ENCODE measurements around the gene APBB1. TPM values are rescaled to one million over a fixed set of nuclear protein-coding genes. Genes with fewer than 3 reads are reported as not detected.

APBB1 gene
- total and polyA plus RNA-seq, 8 donors, result 18.8 to 60.1 (median 22.0) TPM

- H3K27ac ChIP-seq, result peak overlapping the region in 2 of 5 donors; percentile 91 to 93
- no peaks in the 10 kb centered on the region for H3K27me3 ChIP-seq
- TF ChIP-seq CTCF (IDR thresholded peaks at IDR 0.05) (no peak), EP300 (IDR thresholded peaks at IDR 0.05) (no peak), POLR2AphosphoS5 (IDR thresholded peaks at IDR 0.05) (no peak), POLR2A (IDR thresholded peaks at IDR 0.05) (no peak)
- H3K4me1 ChIP-seq, result peaks cover 28 to 50% (median 37%) of the 10 kb centered on the region in 4 donors
- H3K36me3 ChIP-seq, result peaks cover 3 to 31% (median 27%) of the 10 kb centered on the region in 4 donors
- H3K9me3 ChIP-seq, result no peaks in the 10 kb centered on the region
- peak overlapping the region; percentile 72 to 84 (median 76) for H3K4me3 ChIP-seq
- WGBS, 5 donors, result 95 to 97% (median 96%) methylated on average over 7 to 18 of the region's 18 CpGs
- no peak for DNase-seq
- intact Hi-C loops (cut with DNase I; ENCODE audit: low total_unique reads), result no loop called here
Observed at GRCh38 chr11:6391537-6392134, 27.3 kb downstream of the APBB1 start.

GRCh38 chr11:6390718-6391469 lies 28.0 kb downstream of the APBB1 start:
- Histone ChIP-seq H3K9me3 (no peaks in the 10 kb centered on the region), H3K4me1 (peaks cover 28 to 50% (median 37%) of the 10 kb centered on the region in 4 donors), H3K27me3 (no peaks in the 10 kb centered on the region), H3K4me3 (peak overlapping the region; percentile 72 to 84 (median 76)), H3K27ac (peak overlapping the region; percentile 87 to 93 (median 87)), H3K36me3 (peaks cover 3 to 28% (median 25%) of the 10 kb centered on the region in 4 donors)
- intact Hi-C loops (cut with DNase I; ENCODE audit: low total_unique reads), result no loop called here
- DNase-seq, result peak in 1 of 2 donors; percentile 26
- TF ChIP-seq POLR2AphosphoS5 (IDR thresholded peaks at IDR 0.05) (no peak), POLR2A (IDR thresholded peaks at IDR 0.05) (no peak), EP300 (IDR thresholded peaks at IDR 0.05) (no peak), CTCF (IDR thresholded peaks at IDR 0.05) (no peak)
- 33 to 42% (median 34%) methylated on average over 16 to 19 of the region's 19 CpGs for WGBS, 5 donors

GRCh38 chr11:6389905-6390717 lies 28.8 kb downstream of the APBB1 start, which contains the start of gene SMPD1:
Gene SMPD1 (plus strand): TSS chr11:6390474. CDS start chr11:6390599, 125 bp downstream.
- Histone ChIP-seq H3K4me1 (peaks cover 28 to 50% (median 37%) of the 10 kb centered on the region in 4 donors), H3K4me3 (peak within 1 kb of the TSS; percentile 72 to 84 (median 76)), H3K36me3 (peaks cover 3 to 20% (median 18%) of the 10 kb centered on the region in 4 donors), H3K27me3 (no peaks in the 10 kb centered on the region), H3K27ac (peak within 1 kb of the TSS; percentile 87 to 93 (median 87)), H3K9me3 (no peaks in the 10 kb centered on the region)
- DNase-seq, result peak; percentile 94 to 97
- WGBS, 5 donors, result 0 to 1% (median 1%) methylated on average over 19 to 63 of the region's 63 CpGs
- intact Hi-C loops (cut with DNase I; ENCODE audit: low total_unique reads), result no loop called here
- TF ChIP-seq CTCF (IDR thresholded peaks at IDR 0.05), result no peak
- TF ChIP-seq POLR2A (IDR thresholded peaks at IDR 0.05), result peak in 1 of 4 donors; percentile 22
- peak; percentile 72 to 86 (median 73) for TF ChIP-seq POLR2AphosphoS5 (IDR thresholded peaks at IDR 0.05)
- TF ChIP-seq EP300 (IDR thresholded peaks at IDR 0.05), result no peak

GRCh38 chr11:6388748-6389147 lies 30.1 kb downstream of the APBB1 start:
- DNase-seq, result no peak
- WGBS, 5 donors, result 92 to 100% (median 95%) methylated on average over 1 of the region's 1 CpG
- peaks cover 0 to 7% (median 4%) of the 10 kb centered on the region in 4 donors for H3K36me3 ChIP-seq
- H3K27ac ChIP-seq, result peak overlapping the region in 4 of 5 donors; percentile 87 to 93 (median 89)
- intact Hi-C loops (cut with DNase I; ENCODE audit: low total_unique reads), result no loop called here
- peaks cover 28 to 50% (median 37%) of the 10 kb centered on the region in 4 donors for H3K4me1 ChIP-seq
- no peak for TF ChIP-seq CTCF (IDR thresholded peaks at IDR 0.05)
- TF ChIP-seq EP300 (IDR thresholded peaks at IDR 0.05), result no peak
- TF ChIP-seq POLR2A (IDR thresholded peaks at IDR 0.05), result no peak
- H3K27me3 ChIP-seq, result no peaks in the 10 kb centered on the region
- H3K4me3 ChIP-seq, result no peak overlapping the region
- H3K9me3 ChIP-seq, result no peaks in the 10 kb centered on the region

All from stomach (tissue), 9 donors.